GM10248 (cell line): ENCODE data around the gene MOV10L1.

Source experiments
- CTCF ChIA-PET: fragments of 300-600 bp; sonication (Branson Sonifier 250); formaldehyde crosslinking; extraction: SDS; loops from one replicate; lab custom pipeline; 2021; ENCODE audit warnings: antibody characterized with exemption; lab: Yijun Ruan, JAX
- POLR2A ChIA-PET: fragments of 350-650 bp; sonication (Branson Sonifier 250); formaldehyde crosslinking; extraction: SDS; loops from one replicate; lab custom pipeline; 2020; ENCODE audit warnings: antibody characterized with exemption; lab: Yijun Ruan, JAX
- DNase-seq: peaks from one replicate; pipeline ENCODE4 v3.0.0; 2012; ENCODE audit errors: extremely low spot score
- TF ChIP-seq, protein P1 (sequence below): IDR thresholded peaks from 2 replicates; pipeline ENCODE4 v1.5.1; 2012; ENCODE audit warnings: mild to moderate bottlenecking, low read depth; ENCODE audit errors: extremely low read depth, missing control alignments, control extremely low read depth

The MOV10L1 gene

DNA sequence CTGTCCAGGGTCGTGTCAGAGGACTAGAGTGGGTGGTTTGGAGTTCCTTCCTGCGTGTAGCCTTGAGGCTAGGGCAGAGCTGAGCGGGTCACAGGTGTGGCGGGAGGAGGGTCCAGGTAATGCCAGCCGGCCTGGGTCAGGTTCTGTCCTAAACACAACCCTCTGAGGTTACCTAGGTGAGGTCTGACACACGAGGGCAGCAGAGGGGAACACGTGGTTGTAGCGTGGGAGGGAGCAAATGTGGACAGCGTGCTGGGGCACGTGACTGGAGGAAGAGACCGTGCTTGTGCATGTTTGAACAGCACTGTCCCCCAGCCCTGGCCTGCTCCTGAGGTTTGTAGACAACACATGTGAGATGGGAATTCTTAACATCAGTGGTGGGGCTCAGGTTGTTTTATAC, 13.1 kb downstream of the MOV10L1 start:
- DNase-seq: peak; percentile 55
- ChIA-PET CTCF (interaction anchor here (1.4 kb wide), 1 partner anchor 72 kb away, joined by 5 read pairs; no protein-coding TSS in a partner anchor), POLR2A (no interaction called here)
- TF ChIP-seq, protein P1, sequence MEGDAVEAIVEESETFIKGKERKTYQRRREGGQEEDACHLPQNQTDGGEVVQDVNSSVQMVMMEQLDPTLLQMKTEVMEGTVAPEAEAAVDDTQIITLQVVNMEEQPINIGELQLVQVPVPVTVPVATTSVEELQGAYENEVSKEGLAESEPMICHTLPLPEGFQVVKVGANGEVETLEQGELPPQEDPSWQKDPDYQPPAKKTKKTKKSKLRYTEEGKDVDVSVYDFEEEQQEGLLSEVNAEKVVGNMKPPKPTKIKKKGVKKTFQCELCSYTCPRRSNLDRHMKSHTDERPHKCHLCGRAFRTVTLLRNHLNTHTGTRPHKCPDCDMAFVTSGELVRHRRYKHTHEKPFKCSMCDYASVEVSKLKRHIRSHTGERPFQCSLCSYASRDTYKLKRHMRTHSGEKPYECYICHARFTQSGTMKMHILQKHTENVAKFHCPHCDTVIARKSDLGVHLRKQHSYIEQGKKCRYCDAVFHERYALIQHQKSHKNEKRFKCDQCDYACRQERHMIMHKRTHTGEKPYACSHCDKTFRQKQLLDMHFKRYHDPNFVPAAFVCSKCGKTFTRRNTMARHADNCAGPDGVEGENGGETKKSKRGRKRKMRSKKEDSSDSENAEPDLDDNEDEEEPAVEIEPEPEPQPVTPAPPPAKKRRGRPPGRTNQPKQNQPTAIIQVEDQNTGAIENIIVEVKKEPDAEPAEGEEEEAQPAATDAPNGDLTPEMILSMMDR: no peak

DNA sequence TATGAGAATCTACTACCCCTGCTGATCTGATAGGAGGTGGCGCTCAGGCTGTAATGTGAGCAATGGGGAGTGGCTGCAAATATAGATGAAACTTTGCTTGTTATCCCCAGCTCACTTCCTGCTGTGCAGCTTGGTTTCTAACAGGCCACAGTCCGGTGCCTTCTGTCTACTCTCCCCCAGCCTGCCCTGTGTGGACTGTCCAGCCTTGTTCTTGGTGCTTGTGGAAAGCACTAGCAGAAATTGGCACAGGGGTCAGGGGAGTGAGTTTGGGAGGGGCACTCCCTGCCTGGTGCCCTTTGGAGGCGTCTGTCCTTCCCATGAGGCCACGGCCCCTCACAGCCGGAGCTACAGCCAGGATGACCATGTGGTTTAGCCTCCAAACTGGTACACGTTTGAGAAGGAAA, 14.3 kb downstream of the MOV10L1 start:
- DNase-seq: no peak
- TF ChIP-seq, protein P1: no peak
- ChIA-PET CTCF (interaction anchor here (1.4 to 2.7 kb wide), 2 partner anchors 10 to 73 kb away, joined by 5 to 10 read pairs; no protein-coding TSS in a partner anchor), POLR2A (no interaction called here)

DNA sequence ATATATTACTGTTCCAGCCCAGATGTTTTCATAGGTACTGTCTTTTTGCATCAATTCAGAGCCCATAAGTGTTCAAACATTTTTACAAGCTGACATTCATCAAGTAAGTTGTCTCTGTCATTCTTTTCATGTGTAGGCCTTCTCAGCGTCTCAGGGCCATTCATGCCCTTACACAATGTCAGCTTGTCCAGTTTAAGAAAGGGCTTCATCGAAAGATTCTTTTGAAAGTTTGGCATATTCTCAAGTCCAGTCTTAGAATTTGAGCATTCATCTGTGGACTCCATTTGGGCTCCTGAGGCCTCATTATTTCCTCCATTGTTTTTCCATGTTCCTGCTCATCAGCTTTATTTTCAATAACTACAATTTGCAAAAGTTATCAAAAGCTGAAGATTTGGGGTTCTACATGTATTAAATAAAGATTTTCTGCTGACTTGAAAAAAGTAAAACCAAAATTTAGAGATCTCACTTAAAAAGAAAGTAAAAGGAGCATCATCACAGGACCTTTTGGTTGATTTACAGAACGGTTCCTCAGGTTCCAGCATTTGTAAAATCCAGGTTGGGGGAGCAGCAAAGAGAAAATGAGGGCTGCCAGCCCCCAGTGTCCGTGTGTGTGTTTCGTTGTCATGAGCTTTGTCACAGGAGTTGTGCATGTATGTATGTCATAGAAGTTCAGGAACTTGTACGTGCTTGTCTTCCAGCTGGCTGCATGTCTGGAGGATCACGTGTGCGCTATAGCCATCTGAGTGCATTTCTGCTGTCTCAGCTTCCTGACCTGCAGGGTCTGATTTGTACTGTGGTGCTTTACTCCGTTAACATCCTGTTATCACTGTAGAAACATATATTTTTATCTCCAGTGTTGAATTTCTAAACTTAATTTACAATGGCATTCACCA, 15.6 kb downstream of the MOV10L1 start:
- POLR2A ChIA-PET: interaction anchor here (0.9 kb wide), 1 partner anchor 11 kb away, joined by 12 read pairs; no protein-coding TSS in a partner anchor
- peak; percentile 59 for DNase-seq
- CTCF ChIA-PET: interaction anchor here (2.7 kb wide), 1 partner anchor 11 kb away, joined by 10 read pairs; no protein-coding TSS in a partner anchor
- TF ChIP-seq, protein P1: no peak

DNA sequence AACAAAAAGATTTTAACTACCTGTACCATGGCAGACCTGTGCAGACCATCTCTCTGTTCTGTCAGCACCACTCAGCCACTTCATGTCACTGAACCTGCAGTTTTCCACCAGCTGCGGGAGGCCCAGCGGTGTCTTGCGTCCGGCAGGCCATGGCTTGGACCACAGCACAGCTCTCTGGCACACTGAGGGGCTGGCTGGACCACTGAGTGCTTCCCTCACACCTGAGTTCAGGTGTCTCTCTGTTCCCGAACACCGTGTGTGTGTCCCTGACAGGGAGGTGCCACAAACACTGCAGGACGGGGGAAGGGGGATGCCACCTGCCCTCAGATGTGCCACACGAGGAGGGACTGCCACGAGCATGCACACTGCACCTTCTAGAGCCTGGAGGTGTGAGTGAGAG, 17.7 kb downstream of the MOV10L1 start:
- TF ChIP-seq, protein P1: no peak
- no peak for DNase-seq
- ChIA-PET CTCF (interaction anchor here (1.0 to 1.7 kb wide), 2 partner anchors 10 to 41 kb away, joined by 3 to 4 read pairs; no protein-coding TSS in a partner anchor), POLR2A (no interaction called here)

DNA sequence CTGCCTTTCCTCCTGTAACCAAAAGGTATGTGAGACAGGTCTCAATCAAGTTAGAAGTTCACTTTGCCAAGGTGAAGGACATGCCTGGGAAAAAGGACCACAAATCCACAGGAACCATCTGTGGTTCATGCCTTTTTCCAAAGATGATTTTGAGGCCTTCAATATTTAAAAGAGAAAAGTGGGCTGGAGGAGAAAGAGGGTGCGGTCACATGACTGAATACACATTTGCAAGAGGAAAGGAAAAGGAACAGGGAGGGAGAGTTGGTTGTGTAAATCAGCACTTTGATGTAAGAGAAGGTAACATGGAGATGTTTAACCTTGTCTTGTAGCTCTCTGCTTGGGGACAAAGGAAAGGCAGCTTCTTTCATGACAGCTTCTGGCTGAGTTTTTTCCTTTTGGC, 21.2 kb downstream of the MOV10L1 start:
- ChIA-PET POLR2A (no interaction called here), CTCF (no interaction called here)
- TF ChIP-seq, protein P1: no peak
- DNase-seq: no peak

DNA sequence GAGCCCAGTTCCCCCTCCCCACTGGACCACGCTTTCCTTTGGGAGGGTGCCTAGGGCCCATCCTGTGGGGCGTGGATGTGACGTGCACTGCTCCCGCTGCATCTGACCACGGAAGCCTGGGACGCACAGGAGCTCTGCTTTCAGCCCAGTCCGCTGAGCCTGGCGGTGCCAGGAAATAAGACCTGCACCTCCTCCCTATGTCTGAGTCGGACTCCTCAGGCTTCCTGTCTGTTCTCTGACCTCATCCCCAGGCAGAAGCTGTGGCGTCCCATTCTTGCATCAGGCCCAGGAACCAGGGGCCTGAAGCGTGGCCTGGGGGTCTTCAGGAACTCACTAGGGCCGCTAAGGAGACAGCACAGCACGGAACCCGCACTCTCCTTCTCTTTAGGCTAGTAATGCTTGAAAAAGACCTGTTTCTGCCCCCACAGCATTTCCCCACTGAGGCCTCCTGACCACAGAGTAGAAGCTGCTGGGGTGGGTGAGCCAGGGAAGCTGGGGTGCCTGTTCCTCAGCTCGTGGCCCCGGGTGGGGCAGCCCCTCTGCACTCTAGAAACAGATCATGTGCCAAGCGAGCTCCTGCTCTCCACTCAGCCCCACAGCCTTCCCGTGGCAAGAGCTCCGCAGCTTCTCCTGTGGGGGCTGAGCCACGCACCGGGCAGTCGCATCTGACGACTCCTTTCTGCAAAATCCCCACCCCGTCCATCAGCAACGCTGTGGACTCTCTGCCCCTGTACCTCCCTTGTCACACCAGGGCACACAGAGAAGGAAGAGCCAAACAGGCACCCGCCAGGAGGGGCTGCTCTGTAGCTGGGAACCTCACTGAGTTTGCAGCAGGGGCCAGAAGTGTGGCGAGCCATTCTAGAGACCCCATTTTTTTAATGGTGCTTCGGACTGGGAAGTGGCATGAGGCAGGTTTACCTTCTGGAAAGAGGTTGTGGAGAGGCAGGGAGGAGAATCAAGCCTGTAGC, 22.6 kb downstream of the MOV10L1 start:
- no peak for DNase-seq
- CTCF ChIA-PET: interaction anchor here (1.2 kb wide), 1 partner anchor 17 kb away, joined by 3 read pairs; no protein-coding TSS in a partner anchor
- TF ChIP-seq, protein P1: no peak
- POLR2A ChIA-PET: no interaction called here
